ENCODE data around the gene CAMK1. TPM values are rescaled to one million over a fixed set of nuclear protein-coding genes. Genes with fewer than 3 reads are reported as not detected.

CAMK1 gene
- total and polyA plus RNA-seq, 2 donors from 2014 or later: 31.2 to 52.7 TPM

DNA sequence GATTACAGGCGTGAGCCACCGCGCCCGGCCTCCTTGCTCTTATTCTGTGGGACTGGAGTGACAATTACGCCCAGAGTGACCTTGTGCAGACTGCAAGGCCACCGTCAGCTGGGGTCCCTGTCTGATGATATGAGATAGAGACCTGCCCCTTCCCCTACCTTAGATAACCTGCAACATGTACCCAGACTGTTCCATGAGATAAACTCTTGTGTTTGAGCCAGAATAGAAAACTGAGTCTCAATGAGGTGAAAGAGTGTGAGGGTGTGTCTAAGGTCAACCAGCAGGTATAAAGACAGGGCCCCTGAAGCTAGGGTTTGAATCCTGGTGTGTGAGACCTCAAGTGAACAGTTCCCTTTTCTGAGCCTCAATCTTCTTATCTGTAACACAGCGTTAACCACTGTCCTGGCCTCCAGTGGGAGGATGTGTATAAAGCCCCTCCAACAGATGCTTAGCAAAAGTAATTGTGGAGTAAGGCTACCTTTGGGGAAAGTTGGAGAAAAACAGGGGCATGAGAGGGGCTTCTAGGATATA, 16.5 kb upstream of the CAMK1 start:
- intact Hi-C loops (cut with DNase I): no loop called here
- peaks cover 5 to 36% (median 16%) of the 10 kb centered on the region in 3 donors for H3K36me3 ChIP-seq (ENCODE audit: control insufficient read depth in 2 of 3, insufficient read depth in 3 of 3, low read length in 3 of 3)

DNA sequence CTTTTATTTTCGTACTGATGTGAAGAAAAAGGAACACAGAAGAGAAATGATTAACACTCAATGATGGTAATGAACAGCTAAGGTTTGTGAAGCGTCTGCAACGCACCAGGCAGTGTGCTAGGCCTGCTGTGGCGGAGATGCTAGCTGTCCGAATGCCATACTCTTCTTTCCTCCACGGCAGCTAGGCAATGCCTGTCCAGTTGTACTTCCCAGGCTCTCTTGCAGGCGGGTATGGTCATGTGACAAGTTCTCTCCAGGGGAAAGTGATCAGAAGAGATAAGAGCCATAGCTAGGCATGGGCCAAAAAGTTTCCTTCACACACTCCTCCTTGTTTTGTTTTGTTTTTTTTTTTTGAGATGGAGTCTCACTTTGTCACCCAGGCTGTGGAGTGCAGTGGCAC, 15.9 kb upstream of the CAMK1 start:
- TF ChIP-seq, protein P1, sequence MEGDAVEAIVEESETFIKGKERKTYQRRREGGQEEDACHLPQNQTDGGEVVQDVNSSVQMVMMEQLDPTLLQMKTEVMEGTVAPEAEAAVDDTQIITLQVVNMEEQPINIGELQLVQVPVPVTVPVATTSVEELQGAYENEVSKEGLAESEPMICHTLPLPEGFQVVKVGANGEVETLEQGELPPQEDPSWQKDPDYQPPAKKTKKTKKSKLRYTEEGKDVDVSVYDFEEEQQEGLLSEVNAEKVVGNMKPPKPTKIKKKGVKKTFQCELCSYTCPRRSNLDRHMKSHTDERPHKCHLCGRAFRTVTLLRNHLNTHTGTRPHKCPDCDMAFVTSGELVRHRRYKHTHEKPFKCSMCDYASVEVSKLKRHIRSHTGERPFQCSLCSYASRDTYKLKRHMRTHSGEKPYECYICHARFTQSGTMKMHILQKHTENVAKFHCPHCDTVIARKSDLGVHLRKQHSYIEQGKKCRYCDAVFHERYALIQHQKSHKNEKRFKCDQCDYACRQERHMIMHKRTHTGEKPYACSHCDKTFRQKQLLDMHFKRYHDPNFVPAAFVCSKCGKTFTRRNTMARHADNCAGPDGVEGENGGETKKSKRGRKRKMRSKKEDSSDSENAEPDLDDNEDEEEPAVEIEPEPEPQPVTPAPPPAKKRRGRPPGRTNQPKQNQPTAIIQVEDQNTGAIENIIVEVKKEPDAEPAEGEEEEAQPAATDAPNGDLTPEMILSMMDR (IDR thresholded peaks at IDR 0.05; ENCODE audit: borderline replicate concordance, extremely low read depth, insufficient read depth): no peak
- Histone ChIP-seq H3K36me3 (ENCODE audit: control insufficient read depth in 2 of 3, insufficient read depth in 3 of 3, low read length in 3 of 3) (peaks cover 5 to 36% (median 16%) of the 10 kb centered on the region in 3 donors), H3K4me1 (ENCODE audit: control insufficient read depth in 2 of 3, insufficient read depth in 2 of 3, low read depth in 1 of 3, low read length in 3 of 3) (peaks cover 0 to 21% (median 13%) of the 10 kb centered on the region in 3 donors), H3K27me3 (ENCODE audit: control insufficient read depth, insufficient read depth, low read length) (no peaks in the 10 kb centered on the region), H3K4me3 (ENCODE audit: low read length in 3 of 3) (no peak overlapping the region), H3K27ac (ENCODE audit: low read depth in 2 of 2, low read length in 2 of 2) (peak overlapping the region in 1 of 2 donors; percentile 17), H3K9ac (ENCODE audit: low read length in 3 of 3) (no peak overlapping the region), H3K9me3 (ENCODE audit: control insufficient read depth in 2 of 3, insufficient read depth in 1 of 3, low read length in 3 of 3) (no peaks in the 10 kb centered on the region)
- intact Hi-C loops (cut with DNase I): no loop called here
- FAIRE-seq (no peak), DNase-seq (no peak)

More for the DNA sequence above, 16.5 kb upstream of the CAMK1 start:
- TF ChIP-seq, protein P1 (IDR thresholded peaks at IDR 0.05; ENCODE audit: borderline replicate concordance, extremely low read depth, insufficient read depth): no peak
- Histone ChIP-seq H3K27me3 (ENCODE audit: control insufficient read depth, insufficient read depth, low read length) (no peaks in the 10 kb centered on the region), H3K9me3 (ENCODE audit: control insufficient read depth in 2 of 3, insufficient read depth in 1 of 3, low read length in 3 of 3) (no peaks in the 10 kb centered on the region), H3K4me1 (ENCODE audit: control insufficient read depth in 2 of 3, insufficient read depth in 2 of 3, low read depth in 1 of 3, low read length in 3 of 3) (peaks cover 0 to 23% (median 11%) of the 10 kb centered on the region in 3 donors), H3K27ac (ENCODE audit: low read depth in 2 of 2, low read length in 2 of 2) (no peak overlapping the region), H3K9ac (ENCODE audit: low read length in 3 of 3) (no peak overlapping the region), H3K4me3 (ENCODE audit: low read length in 3 of 3) (no peak overlapping the region)
- no peak for DNase-seq
- FAIRE-seq: no peak

DNA sequence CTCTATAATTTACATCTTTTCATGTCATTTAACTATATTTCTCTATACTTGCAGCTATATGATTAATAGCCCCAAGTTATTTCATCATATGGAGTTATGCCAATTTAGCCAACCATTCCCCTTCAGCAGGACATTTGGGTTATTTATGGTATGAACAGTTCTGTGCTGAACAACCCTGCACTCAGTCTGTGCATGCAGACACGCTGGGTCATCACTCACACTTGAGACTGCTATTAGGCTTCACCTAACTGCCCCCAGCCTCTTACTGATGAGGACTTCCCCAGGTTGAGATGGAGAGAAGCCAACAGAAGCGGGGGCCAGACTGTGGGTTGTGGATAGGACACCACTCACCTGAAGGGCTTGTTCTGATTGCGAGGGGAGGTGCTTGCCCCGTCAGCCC, 15.2 kb upstream of the CAMK1 start:
- Histone ChIP-seq H3K4me1 (ENCODE audit: control insufficient read depth in 2 of 3, insufficient read depth in 2 of 3, low read depth in 1 of 3, low read length in 3 of 3) (peaks cover 0 to 26% (median 13%) of the 10 kb centered on the region in 3 donors), H3K27me3 (ENCODE audit: control insufficient read depth, insufficient read depth, low read length) (no peaks in the 10 kb centered on the region), H3K4me3 (ENCODE audit: low read length in 3 of 3) (no peak overlapping the region), H3K9me3 (ENCODE audit: control insufficient read depth in 2 of 3, insufficient read depth in 1 of 3, low read length in 3 of 3) (no peaks in the 10 kb centered on the region), H3K9ac (ENCODE audit: low read length in 3 of 3) (no peak overlapping the region), H3K36me3 (ENCODE audit: control insufficient read depth in 2 of 3, insufficient read depth in 3 of 3, low read length in 3 of 3) (peaks cover 5 to 30% (median 12%) of the 10 kb centered on the region in 3 donors), H3K27ac (ENCODE audit: low read depth in 2 of 2, low read length in 2 of 2) (no peak overlapping the region)
- intact Hi-C loops (cut with DNase I): no loop called here
- FAIRE-seq: no peak
- TF ChIP-seq, protein P1 (IDR thresholded peaks at IDR 0.05; ENCODE audit: borderline replicate concordance, extremely low read depth, insufficient read depth): no peak
- DNase-seq: no peak

DNA sequence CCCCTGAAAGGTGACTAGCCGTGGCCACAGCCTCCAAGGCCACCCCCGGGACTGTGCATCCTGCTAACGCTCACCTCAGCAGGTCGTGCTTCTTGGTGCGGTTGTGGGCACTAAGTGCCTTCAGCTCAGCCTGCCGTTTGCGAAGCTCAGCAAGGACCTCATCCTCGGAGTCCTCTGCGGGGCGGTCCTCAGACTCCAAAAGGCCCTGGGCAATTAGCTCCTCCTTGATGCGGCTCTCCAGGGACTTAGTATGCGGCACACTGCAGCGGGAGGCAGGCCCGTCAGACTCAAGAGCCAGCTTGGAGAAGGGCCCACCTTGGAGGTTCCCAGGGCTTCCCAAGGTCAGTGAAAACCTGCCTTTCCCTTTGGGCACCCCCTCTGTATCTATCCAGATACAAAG, 14.2 kb upstream of the CAMK1 start:
- Histone ChIP-seq H3K9me3 (ENCODE audit: control insufficient read depth in 2 of 3, insufficient read depth in 1 of 3, low read length in 3 of 3) (no peaks in the 10 kb centered on the region), H3K4me1 (ENCODE audit: control insufficient read depth in 2 of 3, insufficient read depth in 2 of 3, low read depth in 1 of 3, low read length in 3 of 3) (peaks cover 0 to 27% (median 13%) of the 10 kb centered on the region in 3 donors), H3K9ac (ENCODE audit: low read length in 3 of 3) (no peak overlapping the region), H3K36me3 (ENCODE audit: control insufficient read depth in 2 of 3, insufficient read depth in 3 of 3, low read length in 3 of 3) (peaks cover 5 to 22% (median 8%) of the 10 kb centered on the region in 3 donors), H3K27me3 (ENCODE audit: control insufficient read depth, insufficient read depth, low read length) (no peaks in the 10 kb centered on the region), H3K27ac (ENCODE audit: low read depth in 2 of 2, low read length in 2 of 2) (no peak overlapping the region), H3K4me3 (ENCODE audit: low read length in 3 of 3) (no peak overlapping the region)
- DNase-seq (no peak), FAIRE-seq (no peak)
- intact Hi-C loops (cut with DNase I): no loop called here
- TF ChIP-seq, protein P1 (IDR thresholded peaks at IDR 0.05; ENCODE audit: borderline replicate concordance, extremely low read depth, insufficient read depth): no peak

Measured in kidney (tissue), 14 donors.